Keratinocyte (primary cell): ENCODE measurements around the gene SNCB. TPM values are rescaled to one million over a fixed set of nuclear protein-coding genes. Genes with fewer than 3 reads are reported as not detected.

Experiments used
- DNase-seq: peaks from one replicate; pipeline ENCODE4 v3.0.0-alpha.2; 2011; ENCODE audit warnings: low read depth, missing footprints, low spot score
- FAIRE-seq: peaks from 2 replicates; lab custom pipeline; 2011; peaks lifted over from hg19 to GRCh38; lab: Jason Lieb, UNC
- H2AFZ ChIP-seq: 2 replicates; pipeline ENCODE4 v1.6.0; 2012; ENCODE audit warnings: low read length, control low read depth, inconsistent platforms; ENCODE audit not compliant: control insufficient read depth
- H3K27ac ChIP-seq: 2 replicates; pipeline ENCODE4 v1.5.1; 2011; ENCODE audit warnings: low read length; ENCODE audit not compliant: control insufficient read depth, insufficient read depth
- H3K27me3 ChIP-seq: 3 replicates; pipeline ENCODE4 v1.6.0; 2011; ENCODE audit warnings: low read length; ENCODE audit not compliant: control insufficient read depth, insufficient read depth; ENCODE audit errors: extremely low read depth
- H3K36me3 ChIP-seq, 2 experiments: 2 replicates in 1 of 2; 3 replicates in 1 of 2; pipeline ENCODE4 v1.5.1; 2011; ENCODE audit warnings: low read length in 2 of 2, mild to moderate bottlenecking in 1 of 2; ENCODE audit not compliant: control insufficient read depth in 2 of 2, insufficient read depth in 2 of 2; ENCODE audit errors: extremely low read depth in 1 of 2
- H3K4me1 ChIP-seq: 3 replicates; pipeline ENCODE4 v1.5.1; 2011; ENCODE audit warnings: low read length; ENCODE audit not compliant: control insufficient read depth, insufficient read depth; ENCODE audit errors: extremely low read depth
- H3K4me2 ChIP-seq: 3 replicates; pipeline ENCODE4 v1.6.0; 2011; ENCODE audit warnings: low read depth, low read length; ENCODE audit not compliant: control insufficient read depth, insufficient read depth; ENCODE audit errors: extremely low read depth
- H3K4me3 ChIP-seq, 3 experiments: fragments of 200-600 bp in 1 of 3; sonication (generic) in 1 of 3; 2 replicates in 2 of 3; 3 replicates in 1 of 3; pipeline ENCODE4 v1.5.1; 2011 to 2016; ENCODE audit warnings: low read length in 3 of 3, mild to moderate bottlenecking in 3 of 3, control low read depth in 2 of 3, inconsistent platforms in 1 of 3, low read depth in 1 of 3, mixed read lengths in 1 of 3, mixed run types in 1 of 3, moderate library complexity in 1 of 3; ENCODE audit not compliant: control insufficient read depth in 2 of 3, insufficient read depth in 2 of 3; ENCODE audit errors: extremely low read depth in 1 of 3
- H3K79me2 ChIP-seq: 2 replicates; pipeline ENCODE4 v1.6.0; 2012; ENCODE audit warnings: low read length; ENCODE audit not compliant: control insufficient read depth, insufficient read depth
- H3K9ac ChIP-seq: 3 replicates; pipeline ENCODE4 v1.6.0; 2011; ENCODE audit warnings: low read length; ENCODE audit not compliant: control insufficient read depth, insufficient read depth; ENCODE audit errors: extremely low read depth
- H3K9me1 ChIP-seq: 3 replicates; pipeline ENCODE4 v1.6.0; 2011; ENCODE audit warnings: low read length; ENCODE audit not compliant: control insufficient read depth, insufficient read depth; ENCODE audit errors: extremely low read depth
- H3K9me3 ChIP-seq: 2 replicates; pipeline ENCODE4 v1.5.1; 2012; ENCODE audit warnings: low read depth, low read length; ENCODE audit not compliant: control insufficient read depth
- H4K20me1 ChIP-seq: 3 replicates; pipeline ENCODE4 v1.6.0; 2011; ENCODE audit warnings: low read length; ENCODE audit not compliant: control insufficient read depth, insufficient read depth; ENCODE audit errors: extremely low read depth
- CTCF ChIP-seq, 3 experiments: IDR thresholded peaks in 1 of 3; conservative IDR thresholded peaks in 1 of 3; optimal IDR thresholded peaks in 1 of 3; 2 replicates in 2 of 3; 3 replicates in 1 of 3; pipeline versions ENCODE3 to v1.5.1; 2011; ENCODE audit warnings: low read length in 3 of 3, mild to moderate bottlenecking in 3 of 3, moderate library complexity in 2 of 3, control low read depth in 1 of 3, inconsistent platforms in 1 of 3; ENCODE audit not compliant: insufficient read depth in 2 of 3; ENCODE audit errors: extremely low read depth in 1 of 3
- EZH2 ChIP-seq: IDR thresholded peaks from one replicate; pipeline ENCODE4 v1.6.1; 2012; ENCODE audit warnings: inconsistent platforms, mild to moderate bottlenecking, low read length, moderate library complexity
- dilution Hi-C: fragments of 300-500 bp; cut with MboI; formaldehyde crosslinking; loops from one replicate; pipeline ENCODE4 v1.7.0; 2020; ENCODE audit warnings: low sequenced_read_pairs; ENCODE audit not compliant: extremely low pct_ligation_motif_present
- polyA plus RNA-seq, 5 experiments: library from polyadenylated mRNA; depleted of rRNA in 3 of 5; stranded (reverse) in 3 of 5; stranded (forward) in 1 of 5; unstranded in 1 of 5; fragments of >200 nt; gene quantifications; 1 replicate in 1 of 5; 2 replicates in 3 of 5; 3 replicates in 1 of 5; pipeline versions ENCODE4 v1.2.1 to v1.2.3, GENCODE V29; 2011 to 2012; ENCODE audit warnings: missing spikeins in 2 of 5, low read depth in 1 of 5, low replicate concordance in 1 of 5

The SNCB gene
- polyA plus RNA-seq, 1 donor (not counting 4 experiments of a cell fraction or from before 2014, with no cell fraction given): 0.69 TPM

GRCh38 chr5:176619203-176619568 lies 11.1 kb downstream of the SNCB start:
- Histone ChIP-seq H3K4me1 (peaks cover 22% of the 10 kb centered on the region), H3K9me1 (no peaks in the 10 kb centered on the region), H4K20me1 (no peaks in the 10 kb centered on the region), H3K9ac (no peak overlapping the region), H2AFZ (no peak overlapping the region), H3K27ac (no peak overlapping the region), H3K9me3 (no peaks in the 10 kb centered on the region), H3K79me2 (no peaks in the 10 kb centered on the region), H3K36me3 (no peaks in the 10 kb centered on the region), H3K27me3 (peaks cover 25% of the 10 kb centered on the region), H3K4me2 (peak overlapping the region; percentile 41), H3K4me3 (peak overlapping the region in 1 of 3 experiments; percentile 13)
- no peak for TF ChIP-seq EZH2
- TF ChIP-seq CTCF (optimal IDR thresholded peaks at IDR 0.05 in 1 of 3, IDR thresholded peaks at IDR 0.05 in 1 of 3, conservative IDR thresholded peaks at IDR 0.05 in 1 of 3; ENCODE audit: extremely low read depth in 1 of 3, insufficient read depth in 2 of 3, low read length in 3 of 3): peak in 2 of 3 experiments; percentile 29 to 36
- no peak for DNase-seq
- dilution Hi-C loops: no loop called here
- no peak for FAIRE-seq

GRCh38 chr5:176618783-176619182 lies 11.6 kb downstream of the SNCB start:
- H3K27me3 ChIP-seq: peaks cover 23% of the 10 kb centered on the region
- no peak for FAIRE-seq
- DNase-seq: no peak
- H4K20me1 ChIP-seq: no peaks in the 10 kb centered on the region
- H3K36me3 ChIP-seq: no peaks in the 10 kb centered on the region
- no peak overlapping the region for H3K9ac ChIP-seq
- H3K9me3 ChIP-seq: no peaks in the 10 kb centered on the region
- dilution Hi-C loops: no loop called here
- no peaks in the 10 kb centered on the region for H3K9me1 ChIP-seq
- no peak overlapping the region for H3K4me3 ChIP-seq
- no peak overlapping the region for H3K27ac ChIP-seq
- no peak overlapping the region for H3K4me2 ChIP-seq
- no peak overlapping the region for H2AFZ ChIP-seq
- peaks cover 26% of the 10 kb centered on the region for H3K4me1 ChIP-seq
- TF ChIP-seq CTCF (optimal IDR thresholded peaks at IDR 0.05 in 1 of 3, IDR thresholded peaks at IDR 0.05 in 1 of 3, conservative IDR thresholded peaks at IDR 0.05 in 1 of 3; ENCODE audit: extremely low read depth in 1 of 3, insufficient read depth in 2 of 3, low read length in 3 of 3) (no peak), EZH2 (no peak)
- no peaks in the 10 kb centered on the region for H3K79me2 ChIP-seq
